SU-DHL-6 (cell line): ENCODE data around the gene CYP4F12.

Experiments
- H2AFZ ChIP-seq: fragments of 200-600 bp; sonication (generic); 2 replicates; pipeline ENCODE4 v1.6.1; 2014; ENCODE audit warnings: low read depth, mild to moderate bottlenecking, moderate library complexity, mixed read lengths, antibody characterized with exemption, low read length; ENCODE audit not compliant: severe bottlenecking
- H3F3A ChIP-seq: fragments of 200-600 bp; shearing (Covaris generic); 2 replicates; pipeline ENCODE4 v1.6.0; 2016; ENCODE audit warnings: antibody characterized with exemption, mild to moderate bottlenecking; ENCODE audit not compliant: insufficient read depth
- H3K27ac ChIP-seq: fragments of 200-600 bp; sonication (generic); 2 replicates; pipeline ENCODE4 v1.5.1; 2016; ENCODE audit warnings: low read depth, mild to moderate bottlenecking, low read length, moderate library complexity, mixed read lengths
- H3K27me3 ChIP-seq: fragments of 200-600 bp; sonication (generic), shearing (Covaris generic); 2 replicates; pipeline ENCODE4 v1.6.0; 2014; ENCODE audit warnings: mild to moderate bottlenecking, low read length
- H3K36me3 ChIP-seq: fragments of 200-600 bp; sonication (generic); 2 replicates; pipeline ENCODE4 v1.6.1; 2014; ENCODE audit warnings: mild to moderate bottlenecking, low read length, mixed read lengths
- H3K4me2 ChIP-seq: fragments of 300-600, 200-600 bp; shearing (Covaris generic), sonication (generic); 2 replicates; pipeline ENCODE4 v1.6.0; 2014; ENCODE audit warnings: low read length, low read depth, mild to moderate bottlenecking; ENCODE audit not compliant: poor library complexity, severe bottlenecking
- H3K4me3 ChIP-seq: fragments of 200-600 bp; sonication (generic); 2 replicates; pipeline ENCODE4 v1.5.1; 2014; ENCODE audit warnings: antibody characterized with exemption, low read length, mild to moderate bottlenecking, mixed read lengths; ENCODE audit not compliant: insufficient read depth, poor library complexity, severe bottlenecking
- H3K79me2 ChIP-seq: fragments of 200-600 bp; sonication (generic); 2 replicates; pipeline ENCODE4 v1.6.1; 2014; ENCODE audit warnings: mild to moderate bottlenecking, low read length, moderate library complexity; ENCODE audit not compliant: insufficient read depth
- H3K9ac ChIP-seq: fragments of 200-600 bp; sonication (generic); 2 replicates; pipeline ENCODE4 v1.7.0; 2014; ENCODE audit warnings: mild to moderate bottlenecking, low read length
- H3K9me2 ChIP-seq: fragments of 200-600 bp; sonication (generic); replicated peaks from 2 replicates; pipeline ENCODE4 v1.6.1; 2014; ENCODE audit warnings: low read length; ENCODE audit not compliant: insufficient read depth
- H3K9me3 ChIP-seq: fragments of 200-600 bp; sonication (generic); 2 replicates; pipeline ENCODE4 v1.6.1; 2014; ENCODE audit warnings: low read length, mixed read lengths; ENCODE audit not compliant: insufficient read depth
- H4K20me1 ChIP-seq: fragments of 200-600 bp; sonication (generic); 2 replicates; pipeline ENCODE4 v1.6.1; 2014; ENCODE audit warnings: low read depth, mild to moderate bottlenecking, antibody characterized with exemption, low read length, moderate library complexity, mixed read lengths
- CTCF ChIP-seq: fragments of 200-600 bp; sonication (generic); IDR thresholded peaks from one replicate; pipeline ENCODE4 v1.5.1; 2017; ENCODE audit warnings: antibody characterized with exemption, mild to moderate bottlenecking, low read length, moderate library complexity; ENCODE audit not compliant: insufficient read depth, poor library complexity, severe bottlenecking
- EZH2phosphoT487 ChIP-seq: fragments of 200-600 bp; sonication (generic), shearing (Covaris generic); conservative IDR thresholded peaks from 2 replicates; pipeline ENCODE4 v1.6.1; 2018; ENCODE audit warnings: mild to moderate bottlenecking, antibody characterized with exemption, low read length, moderate library complexity, mixed read lengths

The CYP4F12 gene

GRCh38 chr19:15652559-15653278 is 20.2 kb upstream of the CYP4F12 start:
- Histone ChIP-seq H2AFZ (no peak overlapping the region), H3K27ac (no peak overlapping the region), H3K27me3 (no peaks in the 10 kb centered on the region), H3K36me3 (no peaks in the 10 kb centered on the region), H3K4me2 (no peak overlapping the region), H3K9me3 (no peaks in the 10 kb centered on the region), H3F3A (no peaks in the 10 kb centered on the region), H3K9ac (no peak overlapping the region), H3K9me2 (no peaks in the 10 kb centered on the region), H4K20me1 (no peaks in the 10 kb centered on the region), H3K4me3 (no peak overlapping the region), H3K79me2 (no peaks in the 10 kb centered on the region)
- TF ChIP-seq EZH2phosphoT487 (no peak), CTCF (no peak)

GRCh38 chr19:15656467-15656866 is 16.4 kb upstream of the CYP4F12 start:
- H3K9me2 ChIP-seq: no peaks in the 10 kb centered on the region

GRCh38 chr19:15663247-15663646 is 9.6 kb upstream of the CYP4F12 start:
- no peaks in the 10 kb centered on the region for H3K27me3 ChIP-seq
- H3K9me3 ChIP-seq: no peaks in the 10 kb centered on the region
- no peak overlapping the region for H3K4me3 ChIP-seq
- no peaks in the 10 kb centered on the region for H3K36me3 ChIP-seq
- no peaks in the 10 kb centered on the region for H3F3A ChIP-seq
- H2AFZ ChIP-seq: no peak overlapping the region
- TF ChIP-seq CTCF (no peak), EZH2phosphoT487 (no peak)
- no peak overlapping the region for H3K9ac ChIP-seq
- no peaks in the 10 kb centered on the region for H4K20me1 ChIP-seq
- H3K9me2 ChIP-seq: no peaks in the 10 kb centered on the region
- H3K4me2 ChIP-seq: no peak overlapping the region
- H3K27ac ChIP-seq: no peak overlapping the region
- no peaks in the 10 kb centered on the region for H3K79me2 ChIP-seq

More at GRCh38 chr19:15656467-15656866, 16.4 kb upstream of the CYP4F12 start:
- Histone ChIP-seq H3K79me2 (no peaks in the 10 kb centered on the region), H2AFZ (no peak overlapping the region), H3K9ac (no peak overlapping the region), H3F3A (no peaks in the 10 kb centered on the region), H3K27me3 (no peaks in the 10 kb centered on the region), H3K27ac (no peak overlapping the region), H3K36me3 (no peaks in the 10 kb centered on the region), H3K4me2 (no peak overlapping the region), H4K20me1 (no peaks in the 10 kb centered on the region), H3K9me3 (no peaks in the 10 kb centered on the region), H3K4me3 (no peak overlapping the region)
- TF ChIP-seq EZH2phosphoT487 (no peak), CTCF (no peak)
